AG20443 (cell line): ENCODE measurements around the gene PRDM13.
"Not testable (repeated sequence)": the region's sequence is repeated elsewhere in the genome, so short reads cannot be mapped to it uniquely, and the experiment has no call there.

Experiments used
- DNase-seq: peaks from one replicate; pipeline ENCODE4 v3.0.0; 2012; ENCODE audit warnings: low spot score, mixed read lengths

Gene PRDM13

GRCh38 chr6:99629293-99629692 lies 22.7 kb downstream of the PRDM13 start:
- no peak for DNase-seq

- DNase-seq: no peak
Measured at GRCh38 chr6:99637629-99638028, 31.0 kb downstream of the PRDM13 start.

DNA sequence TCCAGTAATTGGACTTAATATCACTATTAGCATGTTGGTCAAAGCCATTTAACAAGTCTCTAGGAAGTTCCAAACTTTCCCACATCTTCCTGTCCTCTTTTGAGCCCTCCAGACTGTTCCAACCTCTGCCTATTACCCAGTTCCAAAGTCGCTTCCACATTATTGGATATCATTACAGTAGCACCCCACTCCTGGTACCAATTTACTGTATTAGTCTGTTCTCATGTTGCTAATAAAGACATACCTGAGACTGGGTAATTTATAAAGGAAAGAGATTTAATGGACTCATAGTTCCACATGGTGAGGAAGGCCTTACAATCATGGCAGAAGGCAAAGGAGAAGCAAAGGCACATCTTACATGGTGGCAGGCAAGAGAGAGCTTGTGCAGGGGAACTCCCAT lies 31.7 kb downstream of the PRDM13 start:
- not testable (repeated sequence) for DNase-seq

DNA sequence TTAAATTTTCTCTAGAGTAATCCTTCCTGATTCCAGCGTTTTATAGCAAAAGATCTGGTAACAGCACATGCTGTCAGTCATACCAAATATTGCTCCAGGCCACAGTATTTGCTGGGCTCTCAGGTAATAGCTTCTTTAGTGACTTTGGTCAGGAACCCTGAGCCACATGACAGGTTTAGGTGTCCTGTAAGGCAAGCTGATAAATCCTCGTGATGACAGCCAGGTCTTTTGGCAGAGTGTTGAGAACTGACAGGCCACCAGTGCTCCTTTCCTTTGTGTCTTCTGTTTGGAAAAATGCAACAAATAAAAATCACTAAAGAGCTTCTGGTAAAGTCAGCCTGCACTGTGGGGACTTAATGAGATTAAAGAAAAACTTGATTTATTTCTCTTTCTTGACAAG lies 34.6 kb downstream of the PRDM13 start:
- no peak for DNase-seq

- DNase-seq: no peak
Measured at GRCh38 chr6:99645986-99646385, 39.4 kb downstream of the PRDM13 start.

- not testable (repeated sequence) for DNase-seq
Measured at GRCh38 chr6:99650091-99650571, 43.5 kb downstream of the PRDM13 start.

- DNase-seq: no peak
Measured at GRCh38 chr6:99660206-99660605, 53.6 kb downstream of the PRDM13 start.

- no peak for DNase-seq
Measured at GRCh38 chr6:99661870-99662269, 55.2 kb downstream of the PRDM13 start.

DNA sequence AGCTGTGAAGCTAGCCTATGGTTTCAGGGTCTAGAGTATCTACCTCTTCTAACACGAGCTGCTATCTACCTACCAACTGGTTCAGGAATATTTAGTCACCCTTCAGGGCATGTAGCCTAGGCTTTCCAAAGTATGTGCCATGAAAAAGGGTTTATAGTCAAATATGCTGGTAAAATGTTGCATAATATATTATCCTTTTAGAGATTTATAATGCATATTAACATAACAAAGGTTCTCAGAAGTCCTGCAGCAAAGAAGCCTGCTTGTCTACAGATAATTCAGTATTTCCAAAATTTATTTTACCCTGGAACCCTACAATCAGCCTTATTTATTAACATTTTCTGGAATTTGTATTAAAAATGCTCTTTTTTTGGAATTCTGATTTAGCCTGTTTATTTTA lies 56.0 kb downstream of the PRDM13 start:
- no peak for DNase-seq
